HL-60 (cell line): ENCODE results near the gene AP2A2.

Experiments used
- DNase-seq, 2 experiments: peaks; one replicate each; pipeline ENCODE4 v3.0.0-alpha.2; 2010 to 2020; ENCODE audit warnings: low read depth in 1 of 2, low spot score in 1 of 2
- H3K27ac ChIP-seq: fragments of 250-450 bp; sonication (Bioruptor Pico); replicated peaks from 2 replicates; pipeline ENCODE4 v1.5.1; 2020; ENCODE audit warnings: mild to moderate bottlenecking, moderate library complexity
- H3K27me3 ChIP-seq: fragments of 250-450 bp; sonication (Bioruptor Pico); 2 replicates; pipeline ENCODE4 v1.5.1; 2021; ENCODE audit warnings: mild to moderate bottlenecking, moderate library complexity; ENCODE audit not compliant: insufficient read depth, poor library complexity, severe bottlenecking
- H3K4me3 ChIP-seq: replicated peaks from 2 replicates; pipeline ENCODE4 v1.5.1; 2011; ENCODE audit warnings: mild to moderate bottlenecking, control low read depth, low read length; ENCODE audit not compliant: insufficient read depth
- CTCF ChIP-seq: IDR thresholded peaks from one replicate; pipeline ENCODE4 v1.5.1; 2011; ENCODE audit warnings: low read length, control low read depth, inconsistent platforms; ENCODE audit not compliant: insufficient read depth
- GABPA ChIP-seq: IDR thresholded peaks from 2 replicates; pipeline ENCODE4 v1.6.1; 2012; ENCODE audit warnings: low read depth
- POLR2AphosphoS5 ChIP-seq: IDR thresholded peaks from 2 replicates; pipeline ENCODE4 v1.6.1; 2012; ENCODE audit warnings: low read depth
- SPI1 ChIP-seq: IDR thresholded peaks from 2 replicates; pipeline ENCODE4 v1.6.1; 2012; ENCODE audit warnings: low read depth, mild to moderate bottlenecking, borderline replicate concordance
- TF ChIP-seq, protein P1 (sequence below): IDR thresholded peaks from 2 replicates; pipeline ENCODE4 v1.6.1; 2012; ENCODE audit warnings: low read depth; ENCODE audit not compliant: insufficient replicate concordance

AP2A2 gene

DNA sequence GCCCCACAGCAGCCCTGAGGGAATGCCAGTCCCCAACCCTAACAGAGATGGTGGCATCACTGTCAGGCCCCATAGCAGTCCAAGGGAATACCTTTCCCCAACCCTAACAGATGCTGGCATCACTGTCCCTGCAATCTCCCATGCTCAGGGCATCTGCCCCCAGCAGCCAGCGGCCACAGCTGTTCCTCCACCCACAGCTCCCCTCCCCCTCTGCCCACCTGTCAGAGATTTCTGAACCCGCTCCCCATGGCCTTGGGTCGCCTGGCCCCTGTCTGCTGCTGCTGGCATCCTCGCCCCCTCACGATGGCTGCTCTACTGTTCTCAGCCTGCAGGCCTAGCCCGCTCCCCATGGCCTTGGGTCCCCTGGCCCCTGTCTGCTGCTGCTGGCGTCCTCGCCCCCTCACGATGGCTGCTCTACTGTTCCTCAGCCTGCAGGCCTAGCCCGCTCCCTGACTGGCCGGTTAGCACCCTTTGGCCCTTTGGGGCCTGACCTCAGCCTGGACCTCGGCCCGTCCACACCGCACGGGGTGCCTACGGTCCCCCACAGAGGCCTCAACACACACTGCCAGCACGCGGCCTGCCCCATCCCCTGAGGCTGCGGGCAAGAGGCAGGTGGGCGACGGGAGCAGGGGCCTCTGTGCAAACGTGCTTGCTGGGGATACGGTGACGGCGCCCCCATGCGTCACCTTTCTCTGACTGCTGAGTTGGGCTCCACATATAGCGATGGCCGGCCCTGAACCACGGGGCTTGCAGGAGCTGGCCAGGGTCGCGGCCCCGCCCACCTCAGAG lies 35.8 kb upstream of the AP2A2 start:
- DNase-seq = no peak
- no peak overlapping the region for H3K4me3 ChIP-seq
- TF ChIP-seq, protein P1, sequence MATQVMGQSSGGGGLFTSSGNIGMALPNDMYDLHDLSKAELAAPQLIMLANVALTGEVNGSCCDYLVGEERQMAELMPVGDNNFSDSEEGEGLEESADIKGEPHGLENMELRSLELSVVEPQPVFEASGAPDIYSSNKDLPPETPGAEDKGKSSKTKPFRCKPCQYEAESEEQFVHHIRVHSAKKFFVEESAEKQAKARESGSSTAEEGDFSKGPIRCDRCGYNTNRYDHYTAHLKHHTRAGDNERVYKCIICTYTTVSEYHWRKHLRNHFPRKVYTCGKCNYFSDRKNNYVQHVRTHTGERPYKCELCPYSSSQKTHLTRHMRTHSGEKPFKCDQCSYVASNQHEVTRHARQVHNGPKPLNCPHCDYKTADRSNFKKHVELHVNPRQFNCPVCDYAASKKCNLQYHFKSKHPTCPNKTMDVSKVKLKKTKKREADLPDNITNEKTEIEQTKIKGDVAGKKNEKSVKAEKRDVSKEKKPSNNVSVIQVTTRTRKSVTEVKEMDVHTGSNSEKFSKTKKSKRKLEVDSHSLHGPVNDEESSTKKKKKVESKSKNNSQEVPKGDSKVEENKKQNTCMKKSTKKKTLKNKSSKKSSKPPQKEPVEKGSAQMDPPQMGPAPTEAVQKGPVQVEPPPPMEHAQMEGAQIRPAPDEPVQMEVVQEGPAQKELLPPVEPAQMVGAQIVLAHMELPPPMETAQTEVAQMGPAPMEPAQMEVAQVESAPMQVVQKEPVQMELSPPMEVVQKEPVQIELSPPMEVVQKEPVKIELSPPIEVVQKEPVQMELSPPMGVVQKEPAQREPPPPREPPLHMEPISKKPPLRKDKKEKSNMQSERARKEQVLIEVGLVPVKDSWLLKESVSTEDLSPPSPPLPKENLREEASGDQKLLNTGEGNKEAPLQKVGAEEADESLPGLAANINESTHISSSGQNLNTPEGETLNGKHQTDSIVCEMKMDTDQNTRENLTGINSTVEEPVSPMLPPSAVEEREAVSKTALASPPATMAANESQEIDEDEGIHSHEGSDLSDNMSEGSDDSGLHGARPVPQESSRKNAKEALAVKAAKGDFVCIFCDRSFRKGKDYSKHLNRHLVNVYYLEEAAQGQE = no peak
- TF ChIP-seq SPI1 = no peak
- TF ChIP-seq POLR2AphosphoS5 = no peak
- TF ChIP-seq CTCF = no peak
- TF ChIP-seq GABPA = no peak
- no peak overlapping the region for H3K27ac ChIP-seq
- H3K27me3 ChIP-seq = no peaks in the 10 kb centered on the region

DNA sequence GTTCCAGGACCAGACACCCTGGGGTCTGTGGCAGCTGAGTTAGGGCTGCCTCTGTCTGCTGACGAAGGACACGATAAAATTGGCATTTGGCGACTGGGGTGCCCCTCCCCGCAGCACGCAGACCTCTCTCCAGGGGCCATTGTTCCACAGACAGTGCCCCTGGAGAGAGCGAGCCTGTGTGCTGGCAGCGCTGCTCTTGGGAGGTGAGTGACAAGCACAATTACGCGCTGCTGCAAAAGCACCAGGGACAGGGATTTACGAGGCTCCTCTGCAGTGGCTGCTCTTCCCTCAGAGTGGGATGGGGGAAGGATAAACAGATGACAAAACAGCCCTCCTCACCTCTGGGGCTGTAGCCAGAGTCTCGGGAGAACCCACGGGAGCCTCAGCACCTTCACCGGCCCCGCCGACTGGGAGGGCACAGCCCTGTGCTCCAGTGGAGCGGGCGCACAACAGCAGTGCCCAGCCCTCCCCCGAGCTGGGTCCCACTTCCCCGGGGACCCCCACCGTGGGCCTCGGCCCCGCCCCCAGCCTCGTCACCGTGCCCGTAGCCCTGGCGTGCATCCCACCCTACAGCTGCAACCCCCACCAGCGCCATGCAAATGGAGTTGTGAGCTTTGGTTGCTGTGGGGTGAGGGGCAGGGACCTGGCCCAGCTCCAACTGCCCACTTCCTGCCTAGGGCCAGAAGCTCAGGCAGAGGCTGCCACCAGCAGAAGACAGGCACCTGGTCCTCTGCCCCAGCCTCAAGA lies 34.7 kb upstream of the AP2A2 start:
- no peak for DNase-seq
- no peak for TF ChIP-seq CTCF
- TF ChIP-seq POLR2AphosphoS5 = no peak

GRCh38 chr11:893008-893654 lies 32.5 kb upstream of the AP2A2 start:
- H3K27me3 ChIP-seq = no peaks in the 10 kb centered on the region
- H3K4me3 ChIP-seq = no peak overlapping the region
- no peak overlapping the region for H3K27ac ChIP-seq
- TF ChIP-seq POLR2AphosphoS5 (no peak; the same call in 1 of the 2 replicates), GABPA (no peak), SPI1 (no peak), CTCF (no peak)
- TF ChIP-seq, protein P1 = no peak
- no peak for DNase-seq

More for the DNA sequence above, 34.7 kb upstream of the AP2A2 start:
- Histone ChIP-seq H3K4me3 (no peak overlapping the region), H3K27me3 (no peaks in the 10 kb centered on the region), H3K27ac (no peak overlapping the region)
